GM12873 (cell line): ENCODE data around the gene CHSY1.

ENCODE experiments used
- TF ChIP-seq, protein P1 (sequence below): IDR thresholded peaks from 2 replicates; pipeline ENCODE4 v1.5.1; 2012; ENCODE audit warnings: low read depth, mild to moderate bottlenecking, moderate library complexity, low read length, control low read depth; ENCODE audit not compliant: insufficient read depth; ENCODE audit errors: missing control alignments

Gene CHSY1

GRCh38 chr15:101242160-101242998 is 9.5 kb downstream of the CHSY1 start:
- TF ChIP-seq, protein P1, sequence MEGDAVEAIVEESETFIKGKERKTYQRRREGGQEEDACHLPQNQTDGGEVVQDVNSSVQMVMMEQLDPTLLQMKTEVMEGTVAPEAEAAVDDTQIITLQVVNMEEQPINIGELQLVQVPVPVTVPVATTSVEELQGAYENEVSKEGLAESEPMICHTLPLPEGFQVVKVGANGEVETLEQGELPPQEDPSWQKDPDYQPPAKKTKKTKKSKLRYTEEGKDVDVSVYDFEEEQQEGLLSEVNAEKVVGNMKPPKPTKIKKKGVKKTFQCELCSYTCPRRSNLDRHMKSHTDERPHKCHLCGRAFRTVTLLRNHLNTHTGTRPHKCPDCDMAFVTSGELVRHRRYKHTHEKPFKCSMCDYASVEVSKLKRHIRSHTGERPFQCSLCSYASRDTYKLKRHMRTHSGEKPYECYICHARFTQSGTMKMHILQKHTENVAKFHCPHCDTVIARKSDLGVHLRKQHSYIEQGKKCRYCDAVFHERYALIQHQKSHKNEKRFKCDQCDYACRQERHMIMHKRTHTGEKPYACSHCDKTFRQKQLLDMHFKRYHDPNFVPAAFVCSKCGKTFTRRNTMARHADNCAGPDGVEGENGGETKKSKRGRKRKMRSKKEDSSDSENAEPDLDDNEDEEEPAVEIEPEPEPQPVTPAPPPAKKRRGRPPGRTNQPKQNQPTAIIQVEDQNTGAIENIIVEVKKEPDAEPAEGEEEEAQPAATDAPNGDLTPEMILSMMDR = no peak

- TF ChIP-seq, protein P1 = no peak
Measured at GRCh38 chr15:101240358-101240757, 11.5 kb downstream of the CHSY1 start.

- TF ChIP-seq, protein P1 = no peak
Measured at GRCh38 chr15:101239724-101240136, 12.1 kb downstream of the CHSY1 start.

DNA sequence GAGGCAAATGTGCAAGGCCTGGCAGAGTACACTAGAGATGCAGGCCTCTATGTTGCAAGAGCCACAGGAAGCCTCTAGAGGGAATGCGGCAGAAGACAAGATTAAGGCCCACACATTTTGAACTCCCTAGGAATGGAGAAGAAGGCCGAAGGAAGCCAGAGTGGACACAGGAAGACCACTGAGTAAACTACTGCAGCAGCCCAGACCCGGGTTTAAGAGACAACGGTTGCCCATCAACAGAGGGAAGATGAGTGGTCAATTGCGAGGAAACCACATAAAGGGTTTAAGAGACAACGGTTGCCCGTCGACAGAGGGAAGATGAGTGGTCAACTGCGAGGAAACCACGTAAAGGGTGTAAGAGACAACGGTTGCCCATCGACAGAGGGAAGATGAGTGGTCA is 14.6 kb downstream of the CHSY1 start:
- TF ChIP-seq, protein P1 = no peak

GRCh38 chr15:101233651-101234280 is 18.1 kb downstream of the CHSY1 start:
- TF ChIP-seq, protein P1 = no peak

DNA sequence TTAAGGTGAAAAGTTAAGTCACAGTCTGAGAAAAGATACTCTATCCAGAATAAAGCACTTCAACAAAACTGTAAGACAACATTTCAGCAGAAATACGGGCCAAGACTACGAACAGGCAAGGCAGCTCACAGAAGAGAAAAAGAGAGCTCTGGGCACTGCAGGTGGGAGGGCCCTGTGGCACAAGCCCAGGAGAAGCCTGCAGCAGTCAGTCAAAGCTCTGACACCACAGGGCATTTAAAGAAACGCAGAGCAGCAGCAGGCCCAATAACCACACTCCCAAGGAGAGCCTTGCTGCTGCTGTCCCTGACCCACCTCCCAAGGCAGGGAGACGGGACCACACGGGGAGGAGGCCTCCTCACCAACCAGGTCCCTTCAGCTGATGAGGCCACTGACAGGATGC is 19.2 kb downstream of the CHSY1 start:
- TF ChIP-seq, protein P1 = no peak

- TF ChIP-seq, protein P1 = no peak
Measured at GRCh38 chr15:101228313-101228712, 23.5 kb downstream of the CHSY1 start.
